GM12878 (cell line): ENCODE data around the gene KIAA0825. TPM values are rescaled to one million over a fixed set of nuclear protein-coding genes. Genes with fewer than 3 reads are reported as not detected.

Experiments used
- ATAC-seq: fragments of 200-7000 bp; cut with Tn5 transposase; 3 replicates; pipeline ENCODE4 v1.9.1; 2020; ENCODE audit warnings: mild to moderate bottlenecking, moderate library complexity
- BruUV-seq: library from RNA; stranded (reverse); fragments of 400-500 nt; replicated peaks from 2 replicates; lab custom pipeline; 2021; lab: Mats Ljungman, UMichigan
- CTCF ChIA-PET: fragments of 300-600 bp; sonication (Branson Sonifier 250); formaldehyde crosslinking; extraction: SDS; loops from one replicate; lab custom pipeline; 2021; ENCODE audit warnings: inconsistent platforms; lab: Yijun Ruan, JAX
- POLR2A ChIA-PET: fragments of 350-600 bp; formaldehyde crosslinking; extraction: SDS; loops from one replicate; lab custom pipeline; 2021; ENCODE audit warnings: inconsistent platforms; lab: Charles Lee
- RAD21 ChIA-PET: fragments of 300-600 bp; sonication (Branson Sonifier 250); formaldehyde crosslinking; loops from one replicate; lab custom pipeline; 2023; ENCODE audit warnings: antibody characterized with exemption; ENCODE audit not compliant: unreplicated experiment; lab: Charles Lee
- SMC1A ChIA-PET: fragments of 300-600 bp; sonication (Branson Sonifier 250); formaldehyde crosslinking; loops from one replicate; lab custom pipeline; 2023; ENCODE audit not compliant: unreplicated experiment, uncharacterized antibody; lab: Charles Lee
- DNase-seq: peaks from one replicate; pipeline ENCODE4 v3.0.0-alpha.2; 2011; ENCODE audit warnings: low read depth, low spot score
- FAIRE-seq: peaks from 3 replicates; lab custom pipeline; 2011; peaks lifted over from hg19 to GRCh38; lab: Jason Lieb, UNC
- H2AFZ ChIP-seq: 2 replicates; pipeline ENCODE4 v1.6.0; 2011; ENCODE audit warnings: low read depth, low read length, control low read depth; ENCODE audit not compliant: control insufficient read depth
- H3K27ac ChIP-seq: 2 replicates; pipeline ENCODE4 v1.5.1; 2011; ENCODE audit warnings: control low read depth; ENCODE audit not compliant: control insufficient read depth, insufficient read depth
- H3K27me3 ChIP-seq, 2 experiments: replicated peaks in 1 of 2; 2 replicates each; pipeline versions ENCODE4 v1.6.0 to v1.6.1; 2011; ENCODE audit warnings: low read length in 1 of 2; ENCODE audit not compliant: control insufficient read depth in 2 of 2, insufficient read depth in 2 of 2
- H3K36me3 ChIP-seq, 2 experiments: 2 replicates each; pipeline ENCODE4 v1.5.1; 2011; ENCODE audit warnings: low read length in 1 of 2; ENCODE audit not compliant: control insufficient read depth in 2 of 2, insufficient read depth in 2 of 2
- H3K4me1 ChIP-seq: 2 replicates; pipeline ENCODE4 v1.6.1; 2011; ENCODE audit warnings: mild to moderate bottlenecking, low read length, moderate library complexity, mixed read lengths; ENCODE audit not compliant: control insufficient read depth, insufficient read depth
- H3K4me2 ChIP-seq: 2 replicates; pipeline ENCODE4 v1.6.0; 2011; ENCODE audit warnings: control low read depth; ENCODE audit not compliant: control insufficient read depth, insufficient read depth
- H3K4me3 ChIP-seq: fragments of 200-600 bp; sonication (generic); 2 replicates; pipeline ENCODE4 v1.5.1; 2016
- H3K79me2 ChIP-seq: 2 replicates; pipeline ENCODE4 v1.6.0; 2011; ENCODE audit warnings: low read length; ENCODE audit not compliant: control insufficient read depth, insufficient read depth
- H3K9ac ChIP-seq: 2 replicates; pipeline ENCODE4 v1.8.0; 2011; ENCODE audit warnings: low read length, control low read depth, mixed read lengths; ENCODE audit not compliant: control insufficient read depth, insufficient read depth
- H3K9me3 ChIP-seq: replicated peaks from 3 replicates; pipeline ENCODE4 v1.5.1; 2011; ENCODE audit warnings: mild to moderate bottlenecking, low read length; ENCODE audit not compliant: control insufficient read depth, insufficient read depth
- H4K20me1 ChIP-seq: 2 replicates; pipeline ENCODE4 v1.6.0; 2011; ENCODE audit not compliant: control insufficient read depth, insufficient read depth
- CEBPZ ChIP-seq: fragments of 150-350 bp; IDR thresholded peaks from 2 replicates; pipeline ENCODE4 v1.6.1; 2016; ENCODE audit warnings: low read depth, low read length
- LARP7 ChIP-seq: fragments of 450-650 bp; IDR thresholded peaks from 2 replicates; pipeline ENCODE4 v1.6.1; 2017; ENCODE audit warnings: mild to moderate bottlenecking
- NR2C1 ChIP-seq: fragments of 450-650 bp; IDR thresholded peaks from 2 replicates; pipeline ENCODE4 v1.6.1; 2017; ENCODE audit warnings: antibody characterized with exemption, mild to moderate bottlenecking, moderate library complexity
- SRF ChIP-seq, 2 experiments: IDR thresholded peaks; 2 replicates each; pipeline ENCODE4 v1.6.1; 2011; ENCODE audit warnings: low read depth in 2 of 2, low read length in 2 of 2, mild to moderate bottlenecking in 1 of 2, moderate library complexity in 1 of 2
- in situ Hi-C: fragments of 300-500 bp; cut with MboI; formaldehyde crosslinking; loops from 9 replicates; pipeline ENCODE4 v1.14.3; 2018; ENCODE audit warnings: mixed read lengths
- intact Hi-C: fragments of 100-400 bp; cut with micrococcal nuclease; formaldehyde crosslinking; loops from one replicate; pipeline ENCODE4 v1.14.2; 2022; ENCODE audit not compliant: unreplicated experiment
- polyA plus RNA-seq, 11 experiments: library from polyadenylated mRNA; depleted of rRNA in 4 of 11; unstranded in 6 of 11; stranded (reverse) in 5 of 11; fragments of >200 nt; fragmentation: Nextera tagmentation in 4 of 11; fragmentation: Illumina TruSeq in 1 of 11; extraction: Ambion mirVana in 4 of 11; extraction: Trizol in 1 of 11; gene quantifications; 1 replicate in 1 of 11; 2 replicates in 10 of 11; pipeline versions ENCODE4 v1.2.1 to v1.2.3, GENCODE V29; 2011 to 2016; ENCODE audit warnings: inconsistent platforms in 2 of 11, missing spikeins in 2 of 11, low read depth in 1 of 11
- total RNA-seq, 4 experiments: library from RNA; depleted of rRNA in 3 of 4; stranded (reverse); fragments of >200 nt in 3 of 4; fragmentation: Illumina TruSeq in 1 of 4; extraction: Trizol in 1 of 4; gene quantifications; 2 replicates each; pipeline versions ENCODE4 v1.2.1 to v1.2.3, GENCODE V29; 2013 to 2021

The KIAA0825 gene
- total and polyA plus RNA-seq, 10 of the 15 experiments (the other 5 are each of a cell fraction or from before 2014, with no cell fraction given), result 0.55 to 1.9 (median 1.5) TPM

DNA sequence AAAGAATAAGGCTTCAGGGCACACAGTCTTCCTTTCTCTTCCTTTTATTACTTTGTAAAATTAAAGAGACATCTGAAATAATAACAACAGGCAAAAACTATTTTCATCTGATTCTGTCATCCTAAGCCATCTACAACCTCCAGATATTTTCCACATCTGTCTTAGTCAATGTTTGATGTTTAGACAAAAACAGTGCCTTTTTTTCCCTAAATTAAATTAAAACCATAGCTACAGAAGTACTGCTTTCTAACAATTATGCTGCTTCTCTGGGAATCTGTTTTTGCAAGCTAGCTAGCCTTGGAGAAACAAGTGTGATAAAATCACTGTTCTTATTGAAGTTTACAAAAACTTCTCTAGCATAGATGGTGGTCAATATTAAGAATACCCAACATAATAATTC is 95.4 kb downstream of the KIAA0825 start:
- ATAC-seq, result no peak

More for the DNA sequence above, 95.4 kb downstream of the KIAA0825 start:
- no peak overlapping the region for H3K4me2 ChIP-seq
- no peak overlapping the region for H3K4me3 ChIP-seq
- CTCF ChIA-PET, result interaction anchor here (0.6 to 2.9 kb wide), 10 partner anchors 9 to 624 kb away, joined by 3 to 83 read pairs (median 6); no protein-coding TSS in a partner anchor
- FAIRE-seq (no peak), DNase-seq (no peak)
- BruUV-seq, result no TSS peak
- no peaks in the 10 kb centered on the region for H3K27me3 ChIP-seq
- H2AFZ ChIP-seq, result no peak overlapping the region
- TF ChIP-seq LARP7, result no peak
- TF ChIP-seq NR2C1, result no peak
- no peak for TF ChIP-seq SRF (IDR thresholded peaks at IDR 0.05; ENCODE audit: low read depth in 2 of 2, low read length in 2 of 2)
- no peak for TF ChIP-seq CEBPZ
- intact Hi-C loops (no loop called here), in situ Hi-C loops (no loop called here)
- no peaks in the 10 kb centered on the region for H3K4me1 ChIP-seq
- H3K9me3 ChIP-seq, result no peaks in the 10 kb centered on the region
- H3K36me3 ChIP-seq, result no peaks in the 10 kb centered on the region
- no peaks in the 10 kb centered on the region for H4K20me1 ChIP-seq
- POLR2A ChIA-PET, result no interaction called here
- SMC1A ChIA-PET, result interaction anchor here (1.2 to 2.9 kb wide), 10 partner anchors 14 to 330 kb away, joined by 3 to 59 read pairs (median 9); no protein-coding TSS in a partner anchor
- no peak overlapping the region for H3K9ac ChIP-seq
- H3K27ac ChIP-seq, result no peak overlapping the region
- no peaks in the 10 kb centered on the region for H3K79me2 ChIP-seq
- RAD21 ChIA-PET, result interaction anchor here (1.0 to 2.7 kb wide), 7 partner anchors 44 to 327 kb away, joined by 3 to 74 read pairs (median 9); no protein-coding TSS in a partner anchor
